Rectal smooth muscle tissue (tissue), 1 donor: ENCODE measurements around the gene CNGA3.
"Not testable (repeated sequence)": the region's sequence is repeated elsewhere in the genome, so short reads cannot be mapped to it uniquely, and the experiment has no call there.

Experiments used
- H3K27ac ChIP-seq: one replicate; pipeline ENCODE4 v1.7.0; 2013; ENCODE audit warnings: low read depth, low read length, inconsistent platforms
- H3K27me3 ChIP-seq: one replicate; pipeline ENCODE4 v1.7.0; 2013; ENCODE audit warnings: low read length; ENCODE audit not compliant: control insufficient read depth, insufficient read depth
- H3K36me3 ChIP-seq: one replicate; pipeline ENCODE4 v1.7.0; 2013; ENCODE audit warnings: low read length; ENCODE audit not compliant: control insufficient read depth, insufficient read depth
- H3K4me1 ChIP-seq: one replicate; pipeline ENCODE4 v1.7.0; 2013; ENCODE audit warnings: low read length; ENCODE audit not compliant: control insufficient read depth, insufficient read depth
- H3K4me3 ChIP-seq: one replicate; pipeline ENCODE4 v1.7.0; 2013; ENCODE audit warnings: low read length
- H3K9ac ChIP-seq: one replicate; pipeline ENCODE4 v1.7.0; 2013; ENCODE audit warnings: low read length

CNGA3 gene

GRCh38 chr2:98311090-98311489 lies 35.2 kb upstream of the CNGA3 start:
- H3K27me3 ChIP-seq = no peaks in the 10 kb centered on the region
- H3K36me3 ChIP-seq = no peaks in the 10 kb centered on the region
- no peak overlapping the region for H3K27ac ChIP-seq
- H3K4me3 ChIP-seq = no peak overlapping the region
- H3K4me1 ChIP-seq = no peaks in the 10 kb centered on the region
- no peak overlapping the region for H3K9ac ChIP-seq

DNA sequence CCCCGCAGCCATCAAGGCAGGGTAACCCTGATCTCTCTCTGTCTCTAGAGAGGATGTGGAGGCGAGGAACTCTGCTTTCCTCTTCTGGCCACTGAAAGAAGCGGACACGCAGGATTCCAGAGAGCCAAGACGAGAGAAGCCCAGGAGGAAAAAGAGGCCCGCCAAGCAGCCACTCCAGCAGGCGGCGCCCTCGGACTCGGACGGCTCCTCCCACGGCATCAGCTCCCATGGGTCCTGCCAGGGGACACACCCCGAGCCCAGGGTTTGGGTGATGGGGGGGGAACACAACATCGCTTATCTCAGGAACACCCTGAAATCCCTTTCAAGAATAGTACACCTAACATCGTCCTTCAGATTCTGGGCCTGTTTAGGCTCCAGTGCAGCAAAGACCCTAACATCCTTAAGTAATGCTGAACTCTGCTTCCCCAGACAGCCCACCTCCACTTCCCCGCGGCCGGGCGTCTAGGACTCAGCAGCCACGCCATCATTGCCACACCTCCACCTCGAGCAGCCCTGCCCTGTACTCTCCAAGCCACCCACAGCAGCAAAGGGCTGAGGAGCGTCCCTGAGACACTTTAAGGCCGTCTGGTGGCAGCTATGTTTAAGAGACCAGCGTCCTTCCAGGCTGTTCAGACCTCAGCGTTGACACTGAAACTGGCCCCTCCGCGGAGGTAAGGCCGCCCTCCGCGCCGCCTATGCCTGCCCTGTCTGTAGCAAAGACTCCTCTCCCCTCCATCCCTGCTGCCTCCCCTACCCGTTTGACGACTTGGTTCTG lies 34.3 kb upstream of the CNGA3 start:
- Histone ChIP-seq H3K27me3 (no peaks in the 10 kb centered on the region), H3K9ac (no peak overlapping the region), H3K36me3 (no peaks in the 10 kb centered on the region), H3K4me3 (no peak overlapping the region), H3K27ac (no peak overlapping the region), H3K4me1 (no peaks in the 10 kb centered on the region)

DNA sequence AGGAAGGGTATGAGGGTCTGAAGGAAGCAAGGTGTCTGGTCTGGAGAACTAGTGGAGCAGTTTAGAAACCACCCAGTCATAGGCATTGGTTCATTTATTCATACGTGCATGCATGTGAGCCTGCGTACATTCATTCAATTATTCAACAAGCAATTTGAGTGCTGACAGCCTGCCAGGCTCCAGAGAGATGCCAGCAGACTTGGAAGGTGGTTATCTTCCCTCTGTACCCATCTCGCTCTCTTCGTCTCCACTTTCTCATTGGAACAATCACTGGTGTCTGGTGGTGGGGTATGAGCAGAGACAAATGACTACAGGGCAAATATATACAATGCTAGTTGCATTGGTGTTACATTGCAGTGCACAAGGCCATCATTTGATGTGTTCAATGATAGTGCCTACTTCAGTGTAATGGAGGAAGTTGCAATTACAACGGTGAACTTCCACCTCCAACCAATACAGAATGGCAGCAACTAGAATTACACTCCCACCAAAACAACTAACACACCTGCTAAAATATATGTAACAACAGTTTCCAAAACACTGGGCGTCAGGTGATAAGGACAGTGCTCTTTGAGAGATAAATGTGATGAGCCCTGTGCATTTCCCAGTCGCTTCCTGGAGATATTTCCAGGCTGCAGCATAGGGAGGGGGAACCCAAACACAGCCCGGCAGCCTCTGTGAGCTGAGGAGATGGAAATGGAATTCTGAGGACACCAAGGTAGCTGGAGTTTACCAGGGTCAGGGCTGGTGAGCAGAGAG lies 32.6 kb upstream of the CNGA3 start:
- Histone ChIP-seq H3K9ac (no peak overlapping the region), H3K36me3 (no peaks in the 10 kb centered on the region), H3K4me3 (no peak overlapping the region), H3K27ac (no peak overlapping the region), H3K27me3 (no peaks in the 10 kb centered on the region), H3K4me1 (no peaks in the 10 kb centered on the region)

DNA sequence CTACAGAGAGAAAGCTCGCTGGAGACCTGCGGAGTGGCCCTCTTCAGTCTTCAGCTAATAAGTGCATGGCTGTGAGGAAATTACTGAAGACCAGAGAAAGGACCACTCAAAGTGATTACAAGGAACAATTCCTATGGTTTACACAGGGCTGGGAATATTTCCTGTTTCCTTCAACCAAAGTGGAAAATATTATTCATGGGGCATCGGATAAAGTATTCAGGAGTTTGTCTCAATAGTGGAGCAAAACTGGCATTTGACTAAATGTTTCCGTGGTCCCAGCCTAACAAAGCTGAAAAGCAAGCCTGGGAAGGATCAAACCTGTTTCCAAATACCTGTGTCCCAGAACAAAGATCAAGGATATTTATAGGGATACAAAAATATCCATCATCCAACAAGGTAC lies 32.0 kb upstream of the CNGA3 start:
- H3K9ac ChIP-seq = no peak overlapping the region
- no peak overlapping the region for H3K4me3 ChIP-seq
- no peak overlapping the region for H3K27ac ChIP-seq
- H3K36me3 ChIP-seq = no peaks in the 10 kb centered on the region
- no peaks in the 10 kb centered on the region for H3K27me3 ChIP-seq
- H3K4me1 ChIP-seq = no peaks in the 10 kb centered on the region

DNA sequence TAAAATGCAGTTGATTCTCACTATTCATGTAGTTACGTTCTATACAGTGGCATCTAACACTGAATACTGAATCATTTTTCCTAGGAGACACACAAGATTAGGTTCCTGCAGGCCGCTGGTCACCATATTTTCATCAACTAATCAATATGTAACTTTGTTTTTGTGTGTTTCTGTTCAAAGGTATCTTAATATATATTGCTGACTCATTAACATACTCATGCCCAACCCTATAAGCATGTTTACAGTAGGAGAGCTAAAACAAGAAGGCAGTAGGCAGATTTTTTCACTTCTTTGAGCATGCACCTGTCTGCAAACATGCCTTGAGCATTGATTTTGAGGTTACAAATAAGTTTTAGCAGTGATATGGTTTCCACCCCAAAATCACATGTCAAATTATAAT lies 30.3 kb upstream of the CNGA3 start:
- Histone ChIP-seq H3K4me3 (no peak overlapping the region), H3K27ac (no peak overlapping the region), H3K36me3 (no peaks in the 10 kb centered on the region), H3K4me1 (no peaks in the 10 kb centered on the region), H3K27me3 (no peaks in the 10 kb centered on the region), H3K9ac (no peak overlapping the region)

DNA sequence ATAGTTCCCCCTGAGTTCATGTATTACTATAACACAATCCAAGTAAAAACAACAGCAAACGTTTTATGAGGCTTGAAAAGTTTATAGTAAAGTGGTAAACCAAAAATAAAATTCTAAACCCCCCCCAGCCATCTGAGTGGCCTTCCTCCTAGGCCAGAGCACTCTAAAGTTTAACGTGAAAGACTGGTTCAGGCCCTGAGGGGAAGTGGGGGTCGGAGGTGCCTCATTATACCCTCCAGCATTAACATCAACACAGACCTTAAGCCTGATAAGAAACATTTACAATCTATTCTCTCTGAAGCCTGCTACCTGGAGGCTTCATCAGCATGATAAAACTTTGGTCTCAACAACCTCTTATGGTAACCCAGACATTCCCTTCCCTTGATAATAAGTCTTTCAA lies 29.0 kb upstream of the CNGA3 start:
- no peak overlapping the region for H3K4me3 ChIP-seq
- no peak overlapping the region for H3K27ac ChIP-seq
- no peaks in the 10 kb centered on the region for H3K27me3 ChIP-seq
- H3K4me1 ChIP-seq = no peaks in the 10 kb centered on the region
- H3K9ac ChIP-seq = no peak overlapping the region
- no peaks in the 10 kb centered on the region for H3K36me3 ChIP-seq

- not testable (repeated sequence) for H3K4me1 ChIP-seq, H3K36me3 ChIP-seq, H3K4me3 ChIP-seq, H3K9ac ChIP-seq, H3K27ac ChIP-seq, H3K27me3 ChIP-seq
Measured at GRCh38 chr2:98320171-98320570, 26.1 kb upstream of the CNGA3 start.

- no peaks in the 10 kb centered on the region for H3K36me3 ChIP-seq
- H3K9ac ChIP-seq = no peak overlapping the region
- no peaks in the 10 kb centered on the region for H3K27me3 ChIP-seq
Measured at GRCh38 chr2:98324181-98324580, 22.1 kb upstream of the CNGA3 start.

GRCh38 chr2:98327776-98328175 lies 18.5 kb upstream of the CNGA3 start:
- H3K36me3 ChIP-seq = no peaks in the 10 kb centered on the region
- no peak overlapping the region for H3K27ac ChIP-seq
- no peak overlapping the region for H3K4me3 ChIP-seq
- H3K4me1 ChIP-seq = no peaks in the 10 kb centered on the region
- H3K9ac ChIP-seq = no peak overlapping the region
- no peaks in the 10 kb centered on the region for H3K27me3 ChIP-seq

More at GRCh38 chr2:98324181-98324580, 22.1 kb upstream of the CNGA3 start:
- H3K27ac ChIP-seq = no peak overlapping the region
- no peak overlapping the region for H3K4me3 ChIP-seq
- no peaks in the 10 kb centered on the region for H3K4me1 ChIP-seq

DNA sequence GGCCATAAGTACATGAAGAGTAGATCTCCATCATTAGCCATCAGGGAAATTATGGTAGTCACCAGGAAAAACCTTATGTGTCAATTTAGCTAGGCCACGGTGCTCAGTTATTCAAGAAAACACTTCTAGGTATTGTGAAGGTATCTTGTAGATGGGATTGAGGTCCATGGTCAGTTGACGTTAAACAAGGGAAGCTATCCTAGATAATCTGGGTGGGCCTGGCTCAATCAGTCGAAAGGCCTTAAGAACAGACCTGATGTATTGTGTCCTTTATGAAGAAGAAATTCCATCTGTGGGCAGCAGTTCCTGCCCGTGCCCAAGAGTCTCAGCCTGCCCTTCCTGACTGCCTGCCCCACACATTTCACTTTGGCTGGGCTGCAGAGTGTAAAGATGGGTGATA lies 16.7 kb upstream of the CNGA3 start:
- Histone ChIP-seq H3K27me3 (no peaks in the 10 kb centered on the region), H3K4me3 (no peak overlapping the region), H3K27ac (no peak overlapping the region), H3K9ac (no peak overlapping the region), H3K36me3 (no peaks in the 10 kb centered on the region), H3K4me1 (peaks cover 7% of the 10 kb centered on the region)

DNA sequence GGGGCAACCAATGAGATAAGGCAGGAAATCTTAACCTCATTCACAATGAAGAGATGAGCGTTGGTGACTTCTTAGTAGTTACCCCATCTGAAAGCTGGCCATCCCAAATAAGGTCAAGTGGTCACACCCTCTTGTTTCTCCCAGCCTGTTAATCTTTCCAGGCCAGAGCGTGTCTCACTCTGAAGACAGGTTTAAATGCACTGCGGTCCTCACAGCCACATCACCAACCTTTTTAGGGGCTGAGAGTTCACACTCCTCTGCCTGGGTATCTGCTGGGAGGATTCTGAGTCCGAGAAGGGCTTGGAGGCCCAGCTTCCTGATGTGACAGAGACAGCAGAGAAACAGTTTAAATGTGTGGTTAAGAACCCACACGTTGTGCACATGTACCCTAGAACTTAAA lies 13.3 kb upstream of the CNGA3 start:
- Histone ChIP-seq H3K4me1 (peaks cover 7% of the 10 kb centered on the region), H3K36me3 (no peaks in the 10 kb centered on the region), H3K27me3 (no peaks in the 10 kb centered on the region), H3K9ac (no peak overlapping the region), H3K4me3 (no peak overlapping the region), H3K27ac (no peak overlapping the region)

DNA sequence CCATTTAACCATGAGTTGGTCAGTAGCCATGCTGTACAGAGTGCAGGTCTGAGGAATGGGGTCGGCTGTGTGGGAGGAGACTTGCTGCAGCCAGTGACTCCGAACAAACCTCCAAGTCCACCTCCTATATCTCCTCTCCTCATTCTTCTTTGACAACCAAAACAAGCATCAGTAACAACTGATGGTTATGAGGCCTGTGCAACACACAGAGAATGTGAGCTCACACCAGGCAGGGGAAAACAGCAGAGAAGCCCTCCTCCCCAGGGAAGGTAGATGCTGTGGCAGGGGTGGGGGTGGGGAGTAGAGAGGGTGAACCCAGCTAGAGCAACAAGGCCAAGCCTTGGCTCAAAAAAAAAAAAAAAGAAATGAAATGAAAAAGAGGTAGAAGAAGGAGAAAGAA lies 12.3 kb upstream of the CNGA3 start:
- no peak overlapping the region for H3K4me3 ChIP-seq
- no peak overlapping the region for H3K9ac ChIP-seq
- peaks cover 7% of the 10 kb centered on the region for H3K4me1 ChIP-seq
- no peaks in the 10 kb centered on the region for H3K27me3 ChIP-seq
- H3K27ac ChIP-seq = no peak overlapping the region
- no peaks in the 10 kb centered on the region for H3K36me3 ChIP-seq
